Peyer's patch (tissue), 4 donors: ENCODE results near the gene MACROD2. TPM values are rescaled to one million over a fixed set of nuclear protein-coding genes. Genes with fewer than 3 reads are reported as not detected.

Source experiments
- DNase-seq, 3 donors: peaks; one replicate each; pipeline ENCODE4 v3.0.0-alpha.2; 2017 to 2019
- H3K27ac ChIP-seq, 4 donors: fragments of 200-600 bp; sonication (generic); one replicate each; pipeline ENCODE4 v1.5.1; 2016 to 2019
- H3K27me3 ChIP-seq, 2 donors: fragments of 200-600 bp; sonication (generic); one replicate each; pipeline ENCODE4 v1.5.1; 2019
- H3K36me3 ChIP-seq, 3 donors: fragments of 200-600 bp; sonication (generic); one replicate each; pipeline ENCODE4 v1.5.1; 2016 to 2019
- H3K4me1 ChIP-seq, 4 donors: fragments of 200-600 bp; sonication (generic); one replicate each; pipeline ENCODE4 v1.5.1; 2016 to 2019
- H3K4me3 ChIP-seq, 4 donors: fragments of 200-600 bp; sonication (generic); 1 replicate in 3 of 4; 2 replicates in 1 of 4; pipeline ENCODE4 v1.5.1; 2016 to 2019; ENCODE audit warnings: mild to moderate bottlenecking in 1 of 4
- H3K9me3 ChIP-seq, 4 donors: fragments of 200-600 bp; sonication (generic); one replicate each; pipeline ENCODE4 v1.5.1; 2016 to 2019; ENCODE audit warnings: mild to moderate bottlenecking in 1 of 4
- CTCF ChIP-seq, 6 experiments: fragments of 450-650 bp in 4 of 6; fragments of 200-600 bp in 2 of 6; sonication (generic) in 1 of 6; IDR thresholded peaks; one replicate each; pipeline ENCODE4 v1.5.1; 2017 to 2019; ENCODE audit warnings: antibody characterized with exemption in 6 of 6, mild to moderate bottlenecking in 3 of 6, moderate library complexity in 1 of 6
- POLR2A ChIP-seq, 2 donors: fragments of 450-650 bp; IDR thresholded peaks; one replicate each; pipeline ENCODE4 v1.5.1; 2017; ENCODE audit warnings: antibody characterized with exemption in 2 of 2, mild to moderate bottlenecking in 2 of 2, moderate library complexity in 2 of 2
- total RNA-seq, 4 donors: library from RNA; depleted of rRNA; stranded (reverse); fragments of >200 nt; gene quantifications; one replicate each; pipeline ENCODE4 v1.1.0, GENCODE V29; 2016

Gene MACROD2
- total RNA-seq, 4 donors from 2014 or later: 2.5 to 10.7 (median 6.5) TPM

GRCh38 chr20:15241681-15242080 is 1246.4 kb downstream of the MACROD2 start:
- Histone ChIP-seq H3K9me3 (no peaks in the 10 kb centered on the region), H3K27ac (no peak overlapping the region), H3K4me3 (no peak overlapping the region), H3K4me1 (no peaks in the 10 kb centered on the region), H3K36me3 (no peaks in the 10 kb centered on the region), H3K27me3 (no peaks in the 10 kb centered on the region)
- DNase-seq: no peak
- TF ChIP-seq CTCF (IDR thresholded peaks at IDR 0.05) (no peak), POLR2A (IDR thresholded peaks at IDR 0.05) (no peak)

- TF ChIP-seq CTCF (IDR thresholded peaks at IDR 0.05) (no peak), POLR2A (IDR thresholded peaks at IDR 0.05) (no peak)
- no peak for DNase-seq
Observed at GRCh38 chr20:15242773-15243172, 1247.5 kb downstream of the MACROD2 start.

GRCh38 chr20:15245896-15246295 is 1250.6 kb downstream of the MACROD2 start:
- H3K27me3 ChIP-seq: no peaks in the 10 kb centered on the region
- no peaks in the 10 kb centered on the region for H3K4me1 ChIP-seq
- no peak for TF ChIP-seq POLR2A (IDR thresholded peaks at IDR 0.05)
- TF ChIP-seq CTCF (IDR thresholded peaks at IDR 0.05): no peak
- H3K27ac ChIP-seq: no peak overlapping the region
- H3K9me3 ChIP-seq: no peaks in the 10 kb centered on the region
- no peaks in the 10 kb centered on the region for H3K36me3 ChIP-seq
- no peak overlapping the region for H3K4me3 ChIP-seq
- DNase-seq: no peak

More at GRCh38 chr20:15242773-15243172, 1247.5 kb downstream of the MACROD2 start:
- Histone ChIP-seq H3K27ac (no peak overlapping the region), H3K36me3 (no peaks in the 10 kb centered on the region), H3K27me3 (no peaks in the 10 kb centered on the region), H3K4me3 (no peak overlapping the region), H3K9me3 (no peaks in the 10 kb centered on the region), H3K4me1 (no peaks in the 10 kb centered on the region)

- no peak for DNase-seq
- Histone ChIP-seq H3K27me3 (no peaks in the 10 kb centered on the region), H3K4me3 (no peak overlapping the region), H3K36me3 (no peaks in the 10 kb centered on the region), H3K27ac (no peak overlapping the region), H3K9me3 (no peaks in the 10 kb centered on the region), H3K4me1 (no peaks in the 10 kb centered on the region)
- TF ChIP-seq CTCF (IDR thresholded peaks at IDR 0.05) (no peak), POLR2A (IDR thresholded peaks at IDR 0.05) (no peak)
Observed at GRCh38 chr20:15248618-15249395, 1253.5 kb downstream of the MACROD2 start.

- TF ChIP-seq POLR2A (IDR thresholded peaks at IDR 0.05) (no peak), CTCF (IDR thresholded peaks at IDR 0.05) (no peak)
- no peak overlapping the region for H3K4me3 ChIP-seq
- no peaks in the 10 kb centered on the region for H3K27me3 ChIP-seq
- H3K9me3 ChIP-seq: no peaks in the 10 kb centered on the region
- no peaks in the 10 kb centered on the region for H3K36me3 ChIP-seq
- H3K27ac ChIP-seq: no peak overlapping the region
- H3K4me1 ChIP-seq: no peaks in the 10 kb centered on the region
- DNase-seq: no peak
Observed at GRCh38 chr20:15251171-15251570, 1255.9 kb downstream of the MACROD2 start.
